WTC11 (cell line): ENCODE results near the gene DUSP21. TPM values are rescaled to one million over a fixed set of nuclear protein-coding genes. Genes with fewer than 3 reads are reported as not detected.

Source experiments
- ATAC-seq: fragments of 200-7000 bp; cut with Tn5 transposase; 2 replicates; pipeline ENCODE4 v1.10.0; 2021; ENCODE audit warnings: mild to moderate bottlenecking, moderate library complexity
- CTCF ChIA-PET: fragments of 300-600 bp; sonication (Branson Sonifier 250); formaldehyde crosslinking; loops from one replicate; lab custom pipeline; 2021; ENCODE audit warnings: antibody characterized with exemption; lab: Charles Lee
- POLR2A ChIA-PET: fragments of 350-600 bp; sonication (Branson Sonifier 250); formaldehyde crosslinking; loops from one replicate; lab custom pipeline; 2021; ENCODE audit warnings: antibody characterized with exemption; lab: Charles Lee
- DNase-seq: peaks from one replicate; pipeline ENCODE4 v3.0.0; 2021; ENCODE audit warnings: low spot score
- H3K27ac Mint-ChIP-seq: 2 replicates; pipeline ENCODE4 v1.8.0; 2021; ENCODE audit warnings: mixed read lengths
- H3K27me3 Mint-ChIP-seq: 2 replicates; pipeline ENCODE4 v1.8.0; 2021; ENCODE audit warnings: low read depth, mild to moderate bottlenecking, moderate library complexity, mixed read lengths
- H3K36me3 Mint-ChIP-seq: 2 replicates; pipeline ENCODE4 v1.8.0; 2021; ENCODE audit warnings: mixed read lengths
- H3K4me1 Mint-ChIP-seq: 2 replicates; pipeline ENCODE4 v1.8.0; 2022; ENCODE audit warnings: mixed read lengths
- H3K4me3 Mint-ChIP-seq: 2 replicates; pipeline ENCODE4 v1.8.0; 2021; ENCODE audit warnings: mild to moderate bottlenecking, moderate library complexity, mixed read lengths
- H3K9me3 Mint-ChIP-seq: 2 replicates; pipeline ENCODE4 v1.8.0; 2021; ENCODE audit warnings: mixed read lengths
- ARID4B ChIP-seq: sonication (generic); formaldehyde crosslinking; IDR thresholded peaks from 2 replicates; pipeline ENCODE4 v1.8.0; 2023; ENCODE audit warnings: missing genetic modification reagents, mild to moderate bottlenecking, borderline replicate concordance
- CDX4 ChIP-seq: fragments of 250-450 bp; sonication (Bioruptor Pico); IDR thresholded peaks from 2 replicates; pipeline ENCODE4 v1.9.0; 2021; ENCODE audit warnings: moderate library complexity, mild to moderate bottlenecking, inconsistent platforms, borderline replicate concordance
- CREB1 ChIP-seq: sonication (generic); formaldehyde crosslinking; IDR thresholded peaks from 2 replicates; pipeline ENCODE4 v1.8.0; 2023; ENCODE audit warnings: mild to moderate bottlenecking, missing genetic modification reagents
- HMGXB4 ChIP-seq: sonication (generic); formaldehyde crosslinking; IDR thresholded peaks from 2 replicates; pipeline ENCODE4 v1.8.1; 2023; ENCODE audit warnings: mild to moderate bottlenecking, moderate library complexity, missing genetic modification reagents
- MAX ChIP-seq: sonication (generic); formaldehyde crosslinking; IDR thresholded peaks from 2 replicates; pipeline ENCODE4 v1.8.0; 2022; ENCODE audit warnings: mild to moderate bottlenecking, missing genetic modification reagents
- NFATC4 ChIP-seq: fragments of 250-450 bp; sonication (Bioruptor Pico); IDR thresholded peaks from 2 replicates; pipeline ENCODE4 v1.9.0; 2021; ENCODE audit warnings: mild to moderate bottlenecking
- RELA ChIP-seq: sonication (generic); formaldehyde crosslinking; IDR thresholded peaks from 2 replicates; pipeline ENCODE4 v1.8.1; 2022; ENCODE audit warnings: missing genetic modification reagents, mild to moderate bottlenecking, borderline replicate concordance
- SOX15 ChIP-seq: fragments of 250-450 bp; sonication (Bioruptor Pico); IDR thresholded peaks from 2 replicates; pipeline ENCODE4 v1.9.0; 2021; ENCODE audit warnings: mild to moderate bottlenecking
- ZBTB21 ChIP-seq: sonication (generic); formaldehyde crosslinking; IDR thresholded peaks from 2 replicates; pipeline ENCODE4 v1.8.1; 2023; ENCODE audit warnings: mild to moderate bottlenecking, missing genetic modification reagents, borderline replicate concordance
- ZNF423 ChIP-seq: fragments of 250-450 bp; sonication (Bioruptor Pico); IDR thresholded peaks from 2 replicates; pipeline ENCODE4 v2.1.2; 2022; ENCODE audit warnings: mild to moderate bottlenecking, moderate library complexity
- ZNF425 ChIP-seq: fragments of 250-450 bp; sonication (Bioruptor Pico); conservative IDR thresholded peaks from 2 replicates; pipeline ENCODE4 v1.9.0; 2021; ENCODE audit warnings: mild to moderate bottlenecking
- ZSCAN18 ChIP-seq: fragments of 250-450 bp; sonication (Bioruptor Pico); IDR thresholded peaks from 2 replicates; pipeline ENCODE4 v2.1.2; 2022; ENCODE audit warnings: mild to moderate bottlenecking, moderate library complexity
- total RNA-seq: library from RNA; stranded (reverse); gene quantifications from 3 replicates; pipeline ENCODE4 v1.2.3, GENCODE V29; 2021
- TF ChIP-seq, protein P1 (sequence below): sonication (generic); formaldehyde crosslinking; IDR thresholded peaks from 2 replicates; pipeline ENCODE4 v1.8.0; 2022; ENCODE audit warnings: missing genetic modification reagents
- TF ChIP-seq, protein P2 (sequence below): sonication (generic); formaldehyde crosslinking; IDR thresholded peaks from 2 replicates; pipeline ENCODE4 v1.8.1; 2022; ENCODE audit warnings: mild to moderate bottlenecking, moderate library complexity, missing genetic modification reagents
- TF ChIP-seq, protein P3 (sequence below): sonication (generic); formaldehyde crosslinking; IDR thresholded peaks from 2 replicates; pipeline ENCODE4 v1.8.0; 2022; ENCODE audit warnings: mild to moderate bottlenecking, missing genetic modification reagents

DUSP21 gene
- total RNA-seq, 1 experiment from 2014 or later: not detected

- TF ChIP-seq HMGXB4 (no peak), NFATC4 (CRISPR knock-in tag) (no peak), ZNF423 (CRISPR knock-in tag) (no peak), ZBTB21 (no peak), SOX15 (CRISPR knock-in tag) (no peak), RELA (no peak)
- TF ChIP-seq, protein P1, sequence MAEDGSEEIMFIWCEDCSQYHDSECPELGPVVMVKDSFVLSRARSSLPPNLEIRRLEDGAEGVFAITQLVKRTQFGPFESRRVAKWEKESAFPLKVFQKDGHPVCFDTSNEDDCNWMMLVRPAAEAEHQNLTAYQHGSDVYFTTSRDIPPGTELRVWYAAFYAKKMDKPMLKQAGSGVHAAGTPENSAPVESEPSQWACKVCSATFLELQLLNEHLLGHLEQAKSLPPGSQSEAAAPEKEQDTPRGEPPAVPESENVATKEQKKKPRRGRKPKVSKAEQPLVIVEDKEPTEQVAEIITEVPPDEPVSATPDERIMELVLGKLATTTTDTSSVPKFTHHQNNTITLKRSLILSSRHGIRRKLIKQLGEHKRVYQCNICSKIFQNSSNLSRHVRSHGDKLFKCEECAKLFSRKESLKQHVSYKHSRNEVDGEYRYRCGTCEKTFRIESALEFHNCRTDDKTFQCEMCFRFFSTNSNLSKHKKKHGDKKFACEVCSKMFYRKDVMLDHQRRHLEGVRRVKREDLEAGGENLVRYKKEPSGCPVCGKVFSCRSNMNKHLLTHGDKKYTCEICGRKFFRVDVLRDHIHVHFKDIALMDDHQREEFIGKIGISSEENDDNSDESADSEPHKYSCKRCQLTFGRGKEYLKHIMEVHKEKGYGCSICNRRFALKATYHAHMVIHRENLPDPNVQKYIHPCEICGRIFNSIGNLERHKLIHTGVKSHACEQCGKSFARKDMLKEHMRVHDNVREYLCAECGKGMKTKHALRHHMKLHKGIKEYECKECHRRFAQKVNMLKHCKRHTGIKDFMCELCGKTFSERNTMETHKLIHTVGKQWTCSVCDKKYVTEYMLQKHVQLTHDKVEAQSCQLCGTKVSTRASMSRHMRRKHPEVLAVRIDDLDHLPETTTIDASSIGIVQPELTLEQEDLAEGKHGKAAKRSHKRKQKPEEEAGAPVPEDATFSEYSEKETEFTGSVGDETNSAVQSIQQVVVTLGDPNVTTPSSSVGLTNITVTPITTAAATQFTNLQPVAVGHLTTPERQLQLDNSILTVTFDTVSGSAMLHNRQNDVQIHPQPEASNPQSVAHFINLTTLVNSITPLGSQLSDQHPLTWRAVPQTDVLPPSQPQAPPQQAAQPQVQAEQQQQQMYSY (CRISPR knock-in tag): no peak
Measured at GRCh38 chrX:44816367-44816766, 27.5 kb upstream of the DUSP21 start (continued).

DNA sequence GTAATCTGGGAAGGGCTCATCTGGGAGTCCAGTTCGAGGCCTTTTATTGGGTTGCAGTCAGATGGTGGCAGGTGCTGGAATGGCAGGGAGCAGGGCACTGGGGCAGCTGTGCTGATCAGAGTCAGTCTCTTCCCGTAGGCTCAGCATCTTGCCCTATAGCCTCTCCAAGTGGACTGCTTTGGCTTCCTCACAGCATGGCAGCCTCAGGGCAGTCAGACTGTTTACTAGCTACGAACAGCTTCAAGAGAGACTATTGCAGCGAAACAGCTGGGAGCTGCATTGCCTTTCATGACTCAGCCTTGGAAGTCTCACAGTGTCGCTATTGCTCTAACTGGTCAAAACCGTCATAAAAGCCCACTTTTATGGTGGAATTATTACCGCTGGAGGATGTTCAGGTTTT, 26.8 kb upstream of the DUSP21 start:
- Mint-ChIP-seq H3K27ac (no peak overlapping the region), H3K36me3 (0 out of 2 replicates have a peak, but pooled peaks cover 2% of the 10 kb centered on the region), H3K4me3 (no peak overlapping the region), H3K9me3 (peaks cover 3% of the 10 kb centered on the region; the same call in 1 of the 2 replicates), H3K4me1 (peaks cover 6% of the 10 kb centered on the region; the same call in 1 of the 2 replicates), H3K27me3 (no peaks in the 10 kb centered on the region)
- POLR2A ChIA-PET: no interaction called here
- ATAC-seq: no peak
- peak; percentile 7 for DNase-seq
- CTCF ChIA-PET: no interaction called here
- no peak for TF ChIP-seq MAX (CRISPR knock-in tag)
- no peak for TF ChIP-seq ZNF425 (CRISPR knock-in tag)
- TF ChIP-seq CREB1 (CRISPR knock-in tag): no peak
- TF ChIP-seq, protein P2, sequence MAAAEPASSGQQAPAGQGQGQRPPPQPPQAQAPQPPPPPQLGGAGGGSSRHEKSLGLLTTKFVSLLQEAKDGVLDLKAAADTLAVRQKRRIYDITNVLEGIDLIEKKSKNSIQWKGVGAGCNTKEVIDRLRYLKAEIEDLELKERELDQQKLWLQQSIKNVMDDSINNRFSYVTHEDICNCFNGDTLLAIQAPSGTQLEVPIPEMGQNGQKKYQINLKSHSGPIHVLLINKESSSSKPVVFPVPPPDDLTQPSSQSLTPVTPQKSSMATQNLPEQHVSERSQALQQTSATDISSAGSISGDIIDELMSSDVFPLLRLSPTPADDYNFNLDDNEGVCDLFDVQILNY (CRISPR knock-in tag): no peak
- no peak for TF ChIP-seq ARID4B (CRISPR knock-in tag)
- TF ChIP-seq, protein P3, sequence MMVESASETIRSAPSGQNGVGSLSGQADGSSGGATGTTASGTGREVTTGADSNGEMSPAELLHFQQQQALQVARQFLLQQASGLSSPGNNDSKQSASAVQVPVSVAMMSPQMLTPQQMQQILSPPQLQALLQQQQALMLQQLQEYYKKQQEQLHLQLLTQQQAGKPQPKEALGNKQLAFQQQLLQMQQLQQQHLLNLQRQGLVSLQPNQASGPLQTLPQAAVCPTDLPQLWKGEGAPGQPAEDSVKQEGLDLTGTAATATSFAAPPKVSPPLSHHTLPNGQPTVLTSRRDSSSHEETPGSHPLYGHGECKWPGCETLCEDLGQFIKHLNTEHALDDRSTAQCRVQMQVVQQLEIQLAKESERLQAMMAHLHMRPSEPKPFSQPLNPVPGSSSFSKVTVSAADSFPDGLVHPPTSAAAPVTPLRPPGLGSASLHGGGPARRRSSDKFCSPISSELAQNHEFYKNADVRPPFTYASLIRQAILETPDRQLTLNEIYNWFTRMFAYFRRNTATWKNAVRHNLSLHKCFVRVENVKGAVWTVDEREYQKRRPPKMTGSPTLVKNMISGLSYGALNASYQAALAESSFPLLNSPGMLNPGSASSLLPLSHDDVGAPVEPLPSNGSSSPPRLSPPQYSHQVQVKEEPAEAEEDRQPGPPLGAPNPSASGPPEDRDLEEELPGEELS: no peak
- no peak for TF ChIP-seq CDX4 (CRISPR knock-in tag)
- no peak for TF ChIP-seq ZSCAN18 (CRISPR knock-in tag)
